GM10266 (cell line): ENCODE results near the gene SPATA31C2.
"Not testable (repeated sequence)": the region's sequence is repeated elsewhere in the genome, so short reads cannot be mapped to it uniquely, and the experiment has no call there.

Experiments used
- DNase-seq: peaks from one replicate; pipeline ENCODE4 v3.0.0; 2012; ENCODE audit errors: extremely low spot score
- CTCF ChIP-seq: IDR thresholded peaks from 2 replicates; pipeline ENCODE4 v1.5.1; 2012; ENCODE audit warnings: mild to moderate bottlenecking, low read depth; ENCODE audit not compliant: control insufficient read depth, insufficient read depth; ENCODE audit errors: missing control alignments

SPATA31C2 gene

GRCh38 chr9:88166660-88167059 lies 28.4 kb upstream of the SPATA31C2 start:
- no peak for TF ChIP-seq CTCF
- DNase-seq: no peak

GRCh38 chr9:88164850-88165249 lies 26.6 kb upstream of the SPATA31C2 start:
- no peak for TF ChIP-seq CTCF
- DNase-seq: no peak

- no peak for TF ChIP-seq CTCF
- DNase-seq: no peak
Measured at GRCh38 chr9:88161144-88161543, 22.9 kb upstream of the SPATA31C2 start.

GRCh38 chr9:88143957-88144625 lies 5.8 kb upstream of the SPATA31C2 start:
- TF ChIP-seq CTCF: no peak
- DNase-seq: no peak

GRCh38 chr9:88143179-88143578 lies 4.9 kb upstream of the SPATA31C2 start:
- no peak for DNase-seq
- no peak for TF ChIP-seq CTCF

- DNase-seq: not testable (repeated sequence)
Measured at GRCh38 chr9:88133552-88133951, 4.7 kb downstream of the SPATA31C2 start.

GRCh38 chr9:88129556-88129955 lies 8.7 kb downstream of the SPATA31C2 start:
- DNase-seq: not testable (repeated sequence)

GRCh38 chr9:88127700-88128300 lies 10.5 kb downstream of the SPATA31C2 start:
- not testable (repeated sequence) for DNase-seq

GRCh38 chr9:88123413-88123812 lies 14.9 kb downstream of the SPATA31C2 start:
- DNase-seq: not testable (repeated sequence)

- not testable (repeated sequence) for DNase-seq
Measured at GRCh38 chr9:88118121-88118520, 20.2 kb downstream of the SPATA31C2 start.

GRCh38 chr9:88114968-88115612 lies 23.2 kb downstream of the SPATA31C2 start:
- not testable (repeated sequence) for DNase-seq

GRCh38 chr9:88114283-88114967 lies 23.9 kb downstream of the SPATA31C2 start:
- DNase-seq: not testable (repeated sequence)

- not testable (repeated sequence) for DNase-seq
Measured at GRCh38 chr9:88113156-88114130, 24.8 kb downstream of the SPATA31C2 start.
